ENCODE data around the gene KRT31. TPM values are rescaled to one million over a fixed set of nuclear protein-coding genes. Genes with fewer than 3 reads are reported as not detected.

KRT31 gene
- total and polyA plus RNA-seq, 2 of the 4 experiments (the other 2 are of a cell fraction): 0.05 TPM; not detected in 1

DNA sequence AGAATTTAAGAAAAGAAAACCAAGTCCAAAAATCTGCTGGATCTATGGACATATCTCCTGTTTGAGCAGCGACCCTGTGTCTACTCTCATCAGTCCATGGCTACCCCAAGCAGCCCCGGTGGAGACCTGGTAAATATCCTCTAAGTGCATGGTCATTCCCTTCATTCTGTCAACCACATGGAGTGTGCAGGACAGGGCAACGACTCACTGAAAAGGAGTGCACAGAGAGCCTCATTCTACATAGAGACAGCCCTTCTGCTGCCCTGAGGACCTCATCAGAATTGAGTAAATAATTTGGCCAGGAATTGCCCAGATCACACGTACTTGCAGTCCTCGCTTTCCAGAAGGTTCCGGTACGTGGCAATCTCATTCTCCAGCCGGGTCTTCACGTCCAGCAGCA, 40.4 kb upstream of the KRT31 start:
- dilution Hi-C loops (cut with HindIII; ENCODE audit: low sequenced_read_pairs, unreplicated experiment): no loop called here
- H4K5ac ChIP-seq (ENCODE audit: low read depth, low read length): no peak overlapping the region
- H4K20me1 ChIP-seq (ENCODE audit: insufficient read depth, low read length): no peaks in the 10 kb centered on the region
- no peak overlapping the region for H3K23ac ChIP-seq (ENCODE audit: low read depth, low read length)
- H3K4me2 ChIP-seq (ENCODE audit: low read depth, low read length): no peak overlapping the region
- no peak overlapping the region for H3K18ac ChIP-seq (ENCODE audit: low read depth, low read length)
- peaks cover 5% of the 10 kb centered on the region; the same call in 1 of the 2 replicates for H3K9me1 ChIP-seq (ENCODE audit: insufficient read depth, low read length)
- H3K27ac ChIP-seq (ENCODE audit: insufficient read depth, low read length): no peak overlapping the region
- TF ChIP-seq MXI1 (IDR thresholded peaks at IDR 0.05; ENCODE audit: borderline replicate concordance, low read depth, low read length) (no peak), RCOR1 (IDR thresholded peaks at IDR 0.05; ENCODE audit: insufficient replicate concordance, low read length) (no peak), RAD21 (IDR thresholded peaks at IDR 0.05; ENCODE audit: low read length) (no peak), SMC3 (IDR thresholded peaks at IDR 0.05; ENCODE audit: low read depth, low read length) (no peak), POLR2A (IDR thresholded peaks at IDR 0.05; ENCODE audit: low read depth, low read length) (no peak), BHLHE40 (IDR thresholded peaks at IDR 0.05; ENCODE audit: low read depth, low read length) (no peak), NFE2L2 (IDR thresholded peaks at IDR 0.05; ENCODE audit: low read depth, low read length) (no peak), MAZ (IDR thresholded peaks at IDR 0.05; ENCODE audit: borderline replicate concordance, low read depth, low read length) (no peak), FOS (IDR thresholded peaks at IDR 0.05; ENCODE audit: low read depth, low read length) (no peak), CHD1 (IDR thresholded peaks at IDR 0.05; ENCODE audit: low read depth, low read length) (no peak), CEBPB (IDR thresholded peaks at IDR 0.05; ENCODE audit: low read depth, low read length) (no peak), MAFK (IDR thresholded peaks at IDR 0.05; ENCODE audit: low read depth, low read length) (no peak)
- TF ChIP-seq, protein P1, sequence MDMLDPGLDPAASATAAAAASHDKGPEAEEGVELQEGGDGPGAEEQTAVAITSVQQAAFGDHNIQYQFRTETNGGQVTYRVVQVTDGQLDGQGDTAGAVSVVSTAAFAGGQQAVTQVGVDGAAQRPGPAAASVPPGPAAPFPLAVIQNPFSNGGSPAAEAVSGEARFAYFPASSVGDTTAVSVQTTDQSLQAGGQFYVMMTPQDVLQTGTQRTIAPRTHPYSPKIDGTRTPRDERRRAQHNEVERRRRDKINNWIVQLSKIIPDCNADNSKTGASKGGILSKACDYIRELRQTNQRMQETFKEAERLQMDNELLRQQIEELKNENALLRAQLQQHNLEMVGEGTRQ (IDR thresholded peaks at IDR 0.05; ENCODE audit: low read depth, low read length): no peak
- TF ChIP-seq, protein P2, sequence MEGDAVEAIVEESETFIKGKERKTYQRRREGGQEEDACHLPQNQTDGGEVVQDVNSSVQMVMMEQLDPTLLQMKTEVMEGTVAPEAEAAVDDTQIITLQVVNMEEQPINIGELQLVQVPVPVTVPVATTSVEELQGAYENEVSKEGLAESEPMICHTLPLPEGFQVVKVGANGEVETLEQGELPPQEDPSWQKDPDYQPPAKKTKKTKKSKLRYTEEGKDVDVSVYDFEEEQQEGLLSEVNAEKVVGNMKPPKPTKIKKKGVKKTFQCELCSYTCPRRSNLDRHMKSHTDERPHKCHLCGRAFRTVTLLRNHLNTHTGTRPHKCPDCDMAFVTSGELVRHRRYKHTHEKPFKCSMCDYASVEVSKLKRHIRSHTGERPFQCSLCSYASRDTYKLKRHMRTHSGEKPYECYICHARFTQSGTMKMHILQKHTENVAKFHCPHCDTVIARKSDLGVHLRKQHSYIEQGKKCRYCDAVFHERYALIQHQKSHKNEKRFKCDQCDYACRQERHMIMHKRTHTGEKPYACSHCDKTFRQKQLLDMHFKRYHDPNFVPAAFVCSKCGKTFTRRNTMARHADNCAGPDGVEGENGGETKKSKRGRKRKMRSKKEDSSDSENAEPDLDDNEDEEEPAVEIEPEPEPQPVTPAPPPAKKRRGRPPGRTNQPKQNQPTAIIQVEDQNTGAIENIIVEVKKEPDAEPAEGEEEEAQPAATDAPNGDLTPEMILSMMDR (conservative IDR thresholded peaks at IDR 0.05; ENCODE audit: low read depth, low read length): no peak
- TF ChIP-seq, protein P3, sequence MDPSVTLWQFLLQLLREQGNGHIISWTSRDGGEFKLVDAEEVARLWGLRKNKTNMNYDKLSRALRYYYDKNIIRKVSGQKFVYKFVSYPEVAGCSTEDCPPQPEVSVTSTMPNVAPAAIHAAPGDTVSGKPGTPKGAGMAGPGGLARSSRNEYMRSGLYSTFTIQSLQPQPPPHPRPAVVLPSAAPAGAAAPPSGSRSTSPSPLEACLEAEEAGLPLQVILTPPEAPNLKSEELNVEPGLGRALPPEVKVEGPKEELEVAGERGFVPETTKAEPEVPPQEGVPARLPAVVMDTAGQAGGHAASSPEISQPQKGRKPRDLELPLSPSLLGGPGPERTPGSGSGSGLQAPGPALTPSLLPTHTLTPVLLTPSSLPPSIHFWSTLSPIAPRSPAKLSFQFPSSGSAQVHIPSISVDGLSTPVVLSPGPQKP (IDR thresholded peaks at IDR 0.05; ENCODE audit: borderline replicate concordance, low read depth, low read length): no peak
- BruUV-seq (replicated peaks): no TSS peak
- in situ Hi-C loops (cut with MboI; ENCODE audit: low sequenced_read_pairs): no loop called here
- no peaks in the 10 kb centered on the region for H3K79me1 ChIP-seq (ENCODE audit: low read depth in 1 of 2, low read length in 2 of 2)
- no peak overlapping the region for H3K4me3 ChIP-seq (ENCODE audit: insufficient read depth, low read depth, low read length)
- H4K91ac ChIP-seq (ENCODE audit: insufficient read depth, low read depth, low read length): peak overlapping the region; percentile 19; the same call in 1 of the 2 replicates
- no peak overlapping the region for H2BK20ac ChIP-seq (ENCODE audit: low read depth, low read length)
- H2AK9ac ChIP-seq (replicated peaks; ENCODE audit: low read depth, low read length, poor library complexity): no peak overlapping the region
- no peak overlapping the region for H3K14ac ChIP-seq (replicated peaks; ENCODE audit: low read depth, low read length)
- no peak overlapping the region for H3K56ac ChIP-seq (ENCODE audit: extremely low read depth, insufficient read depth, low read length)
- ATAC-seq (ENCODE audit: low read depth) (peak; percentile 59), DNase-seq (peak; percentile 30)
- intact Hi-C loops (cut with micrococcal nuclease): no loop called here
- no peak overlapping the region for H4K8ac ChIP-seq (ENCODE audit: low read depth in 2 of 2, low read length in 2 of 2)
- ChIA-PET CTCF (no interaction called here), POLR2A (ENCODE audit: unreplicated experiment) (no interaction called here)
- peaks cover 6% of the 10 kb centered on the region; the same call in 1 of the 2 replicates for H3K27me3 ChIP-seq (ENCODE audit: control insufficient read depth, insufficient read depth, low read length)
- peak overlapping the region; percentile 28 for H2AFZ ChIP-seq (replicated peaks; ENCODE audit: low read length, poor library complexity)
- no peak overlapping the region for H2AK5ac ChIP-seq (ENCODE audit: low read depth, low read length)
- no peak overlapping the region for H3K9ac ChIP-seq (ENCODE audit: low read depth, low read length)
- H3K4me1 ChIP-seq (ENCODE audit: control insufficient read depth, insufficient read depth, low read length): peaks cover 8% of the 10 kb centered on the region
- H3K4ac ChIP-seq (ENCODE audit: low read depth, low read length): no peak overlapping the region
- no peak overlapping the region; the same call in 2 of the 3 replicates for H2BK15ac ChIP-seq (ENCODE audit: low read depth, low read length)
- H3K9me3 ChIP-seq (ENCODE audit: control insufficient read depth, insufficient read depth, low read length): no peaks in the 10 kb centered on the region
- no peaks in the 10 kb centered on the region for H3K36me3 ChIP-seq (ENCODE audit: control insufficient read depth, insufficient read depth, low read length)
- H2BK5ac ChIP-seq (ENCODE audit: low read depth, low read length, poor library complexity, severe bottlenecking): no peak overlapping the region
- WGBS, 2 experiments (ENCODE audit: extremely low coverage in 2 of 2, insufficient read length in 1 of 2): 78% methylated on average over 7 of the region's 9 CpGs; no CpG with 5 or more reads in 1 of the 2 experiments
- H2BK120ac ChIP-seq (ENCODE audit: low read depth, low read length): no peak overlapping the region
